ENCODE measurements around the gene CFAP157.

CFAP157 gene

GRCh38 chr9:127762111-127762676, 55.4 kb downstream of the CFAP157 start:
- DNase-seq (ENCODE audit: low read depth), result no peak

GRCh38 chr9:127763918-127764384, 57.2 kb downstream of the CFAP157 start:
- no peak for DNase-seq (ENCODE audit: low read depth)

GRCh38 chr9:127765418-127765817, 58.6 kb downstream of the CFAP157 start:
- DNase-seq (ENCODE audit: low read depth), result no peak

All from stimulated activated CD8-positive, alpha-beta memory T cell treated with anti-CD3 and anti-CD28 coated beads, Interleukin-12 subunit alpha, Interleukin-12 subunit beta, amount 100 ng/mL, for 1 hour (primary cell).